GM23338 (cell line): ENCODE measurements around the gene CFP. TPM values are rescaled to one million over a fixed set of nuclear protein-coding genes. Genes with fewer than 3 reads are reported as not detected.

Experiments used
- ATAC-seq: fragments of 200-7000 bp; cut with Tn5 transposase; 3 replicates; pipeline ENCODE4 v1.9.1; 2020
- DNase-seq: peaks from one replicate; pipeline ENCODE4 v3.0.0-alpha.2; 2015; ENCODE audit warnings: low spot score
- H2AFZ ChIP-seq: fragments of 200-600 bp; sonication (generic); 2 replicates; pipeline ENCODE4 v1.8.0; 2016; ENCODE audit warnings: antibody characterized with exemption, mild to moderate bottlenecking, moderate library complexity
- H3F3A ChIP-seq: fragments of 200-600 bp; sonication (generic); replicated peaks from 2 replicates; pipeline ENCODE4 v1.8.0; 2017; ENCODE audit warnings: antibody characterized with exemption, mixed run types, low read depth
- H3K27ac ChIP-seq: fragments of 200-600 bp; sonication (generic); 2 replicates; pipeline ENCODE4 v1.6.1; 2016; ENCODE audit warnings: low read depth
- H3K27me3 ChIP-seq: fragments of 200-600 bp; sonication (generic); 2 replicates; pipeline ENCODE4 v1.8.0; 2016; ENCODE audit warnings: mild to moderate bottlenecking, mixed run types, moderate library complexity; ENCODE audit not compliant: insufficient read depth
- H3K36me3 ChIP-seq: fragments of 200-600 bp; sonication (generic); 2 replicates; pipeline ENCODE4 v1.8.0; 2016; ENCODE audit warnings: mild to moderate bottlenecking; ENCODE audit not compliant: insufficient read depth
- H3K4me1 ChIP-seq: fragments of 200-600 bp; sonication (generic); 2 replicates; pipeline ENCODE4 v1.8.0; 2016; ENCODE audit warnings: mild to moderate bottlenecking, moderate library complexity; ENCODE audit not compliant: insufficient read depth
- H3K4me2 ChIP-seq: fragments of 200-600 bp; sonication (generic); 2 replicates; pipeline ENCODE4 v1.7.1; 2017; ENCODE audit warnings: mixed run types
- H3K4me3 ChIP-seq: fragments of 200-600 bp; sonication (generic); 2 replicates; pipeline ENCODE4 v1.6.1; 2016; ENCODE audit warnings: mixed run types
- H3K79me2 ChIP-seq: fragments of 200-600 bp; sonication (generic); replicated peaks from 2 replicates; pipeline ENCODE4 v1.8.0; 2017; ENCODE audit warnings: mild to moderate bottlenecking; ENCODE audit not compliant: insufficient read depth
- H3K9me2 ChIP-seq: fragments of 200-600 bp; sonication (generic); 2 replicates; pipeline ENCODE4 v1.8.0; 2017; ENCODE audit not compliant: insufficient read depth
- H4K20me1 ChIP-seq: fragments of 200-600 bp; sonication (generic); replicated peaks from 2 replicates; pipeline ENCODE4 v1.8.0; 2017; ENCODE audit warnings: mild to moderate bottlenecking; ENCODE audit not compliant: insufficient read depth
- H3K27ac Mint-ChIP-seq: 2 replicates; pipeline ENCODE4 v1.8.0; 2020; ENCODE audit warnings: inconsistent platforms, mild to moderate bottlenecking, moderate library complexity, mixed read lengths
- H3K27me3 Mint-ChIP-seq: 3 replicates; pipeline ENCODE4 v1.8.0; 2022; ENCODE audit warnings: low read depth, mild to moderate bottlenecking, moderate library complexity, mixed read lengths, inconsistent platforms; ENCODE audit not compliant: insufficient read depth, poor library complexity
- H3K36me3 Mint-ChIP-seq: 3 replicates; pipeline ENCODE4 v1.8.0; 2021; ENCODE audit warnings: low read depth, mild to moderate bottlenecking, inconsistent platforms, moderate library complexity, mixed read lengths
- H3K4me1 Mint-ChIP-seq: 3 replicates; pipeline ENCODE4 v1.8.0; 2020; ENCODE audit warnings: mild to moderate bottlenecking, inconsistent platforms, mixed read lengths
- H3K4me3 Mint-ChIP-seq: 3 replicates; pipeline ENCODE4 v1.8.0; 2021; ENCODE audit warnings: moderate library complexity, mild to moderate bottlenecking, inconsistent platforms, mixed read lengths
- H3K9me3 Mint-ChIP-seq: 3 replicates; pipeline ENCODE4 v1.8.0; 2020; ENCODE audit warnings: moderate library complexity, mild to moderate bottlenecking, inconsistent platforms, mixed read lengths
- CREB1 ChIP-seq: fragments of 250-450 bp; sonication (Bioruptor Pico); IDR thresholded peaks from 2 replicates; pipeline ENCODE4 v1.5.0; 2020; ENCODE audit warnings: low read depth, mild to moderate bottlenecking, moderate library complexity
- CTCF ChIP-seq, 2 experiments: fragments of 200-600 bp in 1 of 2; sonication (generic) in 1 of 2; conservative IDR thresholded peaks; 2 replicates each; pipeline versions ENCODE4 v1.5.1 to v1.6.1; 2016 to 2017; ENCODE audit warnings: antibody characterized with exemption in 2 of 2, low read depth in 2 of 2, mild to moderate bottlenecking in 2 of 2, moderate library complexity in 1 of 2
- EZH2 ChIP-seq: fragments of 200-600 bp; sonication (generic); IDR thresholded peaks from one replicate; pipeline ENCODE4 v1.8.0; 2017; ENCODE audit warnings: antibody characterized with exemption, mild to moderate bottlenecking, low read depth; ENCODE audit not compliant: unreplicated experiment
- EZH2phosphoT487 ChIP-seq: fragments of 200-600 bp; sonication (generic); IDR thresholded peaks from one replicate; pipeline ENCODE4 v1.8.1; 2018; ENCODE audit warnings: antibody characterized with exemption; ENCODE audit not compliant: unreplicated experiment
- NANOG ChIP-seq: IDR thresholded peaks from 2 replicates; pipeline ENCODE4 v1.6.1; 2016; ENCODE audit warnings: antibody characterized with exemption, borderline replicate concordance
- POLR2AphosphoS5 ChIP-seq: IDR thresholded peaks from 2 replicates; pipeline ENCODE4 v1.6.1; 2016; ENCODE audit warnings: antibody characterized with exemption, low read depth
- REST ChIP-seq: IDR thresholded peaks from one replicate; pipeline ENCODE4 v1.6.1; 2018; ENCODE audit warnings: antibody characterized with exemption; ENCODE audit not compliant: unreplicated experiment
- STAT1 ChIP-seq: IDR thresholded peaks from one replicate; pipeline ENCODE4 v1.6.1; 2016; ENCODE audit warnings: antibody characterized with exemption; ENCODE audit not compliant: unreplicated experiment
- ZNF114 ChIP-seq: fragments of 250-450 bp; sonication (Bioruptor Pico); IDR thresholded peaks from 2 replicates; pipeline ENCODE4 v1.5.0; 2020; ENCODE audit warnings: mild to moderate bottlenecking, moderate library complexity
- ZNF331 ChIP-seq: fragments of 250-450 bp; sonication (Bioruptor Pico); IDR thresholded peaks from 2 replicates; pipeline ENCODE4 v1.5.0; 2020; ENCODE audit warnings: low read depth, mild to moderate bottlenecking, moderate library complexity
- ZNF462 ChIP-seq: fragments of 250-450 bp; sonication (Bioruptor Pico); IDR thresholded peaks from 2 replicates; pipeline ENCODE4 v1.5.0; 2020; ENCODE audit warnings: mild to moderate bottlenecking, moderate library complexity
- polyA plus RNA-seq: library from polyadenylated mRNA; unstranded; fragments of >200 nt; fragmentation: Nextera tagmentation; extraction: Ambion mirVana; gene quantifications from 2 replicates; pipeline ENCODE4 v1.2.1, GENCODE V29; 2016
- total RNA-seq: library from RNA; depleted of rRNA; stranded (reverse); fragments of >200 nt; shearing (Covaris generic); gene quantifications from 2 replicates; pipeline ENCODE4 v1.2.3, GENCODE V29; 2014

Gene CFP
- total and polyA plus RNA-seq, 2 experiments from 2014 or later: 2.1 to 2.2 TPM

GRCh38 chrX:47578692-47579091 is 51.0 kb downstream of the CFP start:
- H3K9me3 Mint-ChIP-seq: no peaks in the 10 kb centered on the region
- DNase-seq: peak; percentile 24

More at GRCh38 chrX:47578692-47579091, 51.0 kb downstream of the CFP start:
- H3K27me3 Mint-ChIP-seq: peaks cover 15% of the 10 kb centered on the region
- Histone ChIP-seq H3K27me3 (no peaks in the 10 kb centered on the region), H3K4me2 (no peak overlapping the region), H3K9me2 (no peaks in the 10 kb centered on the region), H3K27ac (no peak overlapping the region), H3K4me1 (peaks cover 4% of the 10 kb centered on the region; the same call in 1 of the 2 replicates), H3F3A (no peaks in the 10 kb centered on the region), H3K79me2 (no peaks in the 10 kb centered on the region), H2AFZ (no peak overlapping the region), H3K36me3 (no peaks in the 10 kb centered on the region), H4K20me1 (no peaks in the 10 kb centered on the region), H3K4me3 (no peak overlapping the region)
- H3K36me3 Mint-ChIP-seq: no peaks in the 10 kb centered on the region
- no peak overlapping the region for H3K27ac Mint-ChIP-seq
- TF ChIP-seq STAT1: no peak
- TF ChIP-seq CREB1 (CRISPR knock-in tag): no peak
- TF ChIP-seq NANOG: no peak
- TF ChIP-seq ZNF331 (CRISPR knock-in tag): no peak
- no peak for TF ChIP-seq EZH2phosphoT487
- no peak for TF ChIP-seq REST
- no peak for TF ChIP-seq POLR2AphosphoS5
- no peak for TF ChIP-seq ZNF114 (CRISPR knock-in tag)
- no peak for TF ChIP-seq ZNF462 (CRISPR knock-in tag)
- TF ChIP-seq EZH2: no peak
- TF ChIP-seq CTCF (conservative IDR thresholded peaks at IDR 0.05; ENCODE audit: low read depth in 2 of 2): no peak
- peaks cover 33% of the 10 kb centered on the region for H3K4me1 Mint-ChIP-seq
- no peak for ATAC-seq
- H3K4me3 Mint-ChIP-seq: no peak overlapping the region
